Tibial artery (tissue), 4 donors: Measurements from ENCODE around the gene HLA-A.

Experiments used
- DNase-seq, 2 donors: peaks; one replicate each; pipeline ENCODE4 v3.0.0-alpha.2; 2019
- H3K27ac ChIP-seq, 2 donors: fragments of 200-600 bp; sonication (generic) in 1 of 2; 1 replicate in 1 of 2; 2 replicates in 1 of 2; pipeline ENCODE4 v1.5.1; 2018 to 2019; ENCODE audit warnings: mild to moderate bottlenecking in 1 of 2
- H3K27me3 ChIP-seq, 2 donors: fragments of 200-600 bp; sonication (generic) in 1 of 2; one replicate each; pipeline versions ENCODE4 v1.5.1 to v1.6.0; 2016 to 2019
- H3K36me3 ChIP-seq, 3 donors: fragments of 200-600 bp; sonication (generic) in 2 of 3; one replicate each; pipeline ENCODE4 v1.5.1; 2016 to 2019; ENCODE audit warnings: mild to moderate bottlenecking in 2 of 3
- H3K4me1 ChIP-seq, 4 donors: fragments of 200-600 bp; sonication (generic) in 2 of 4; 1 replicate in 3 of 4; 2 replicates in 1 of 4; pipeline ENCODE4 v1.5.1; 2016 to 2019
- H3K4me3 ChIP-seq, 2 donors: fragments of 200-600 bp; sonication (generic) in 1 of 2; 1 replicate in 1 of 2; 2 replicates in 1 of 2; pipeline ENCODE4 v1.5.1; 2018 to 2019; ENCODE audit warnings: mild to moderate bottlenecking in 2 of 2
- H3K9me3 ChIP-seq, 3 donors: fragments of 200-600 bp; sonication (generic) in 1 of 3; one replicate each; pipeline ENCODE4 v1.5.1; 2016 to 2019
- CTCF ChIP-seq, 2 experiments: fragments of 200-600 bp in 1 of 2; fragments of 450-650 bp in 1 of 2; IDR thresholded peaks; one replicate each; pipeline ENCODE4 v1.5.1; 2017 to 2019; ENCODE audit warnings: antibody characterized with exemption in 2 of 2, mild to moderate bottlenecking in 1 of 2, moderate library complexity in 1 of 2
- intact Hi-C: fragments of 100-400 bp; cut with DNase I; formaldehyde crosslinking; loops from one replicate; pipeline ENCODE4 v1.15.0; 2023; ENCODE audit warnings: low total_unique reads

The HLA-A gene

GRCh38 chr6:29948277-29948676 is 5.9 kb downstream of the HLA-A start:
- H3K36me3 ChIP-seq = peaks cover 0 to 8% (median 0%) of the 10 kb centered on the region in 3 donors
- H3K4me3 ChIP-seq = no peak overlapping the region
- TF ChIP-seq CTCF (IDR thresholded peaks at IDR 0.05) = no peak
- intact Hi-C loops = no loop called here
- no peaks in the 10 kb centered on the region for H3K27me3 ChIP-seq
- DNase-seq = no peak
- no peaks in the 10 kb centered on the region for H3K9me3 ChIP-seq
- no peak overlapping the region for H3K27ac ChIP-seq
- peaks cover 0 to 15% (median 4%) of the 10 kb centered on the region in 4 donors for H3K4me1 ChIP-seq

GRCh38 chr6:29949934-29950333 is 7.6 kb downstream of the HLA-A start:
- no peak overlapping the region for H3K4me3 ChIP-seq
- H3K27me3 ChIP-seq = no peaks in the 10 kb centered on the region
- TF ChIP-seq CTCF (IDR thresholded peaks at IDR 0.05) = no peak
- peaks cover 0 to 14% (median 0%) of the 10 kb centered on the region in 4 donors for H3K4me1 ChIP-seq
- H3K27ac ChIP-seq = no peak overlapping the region
- no peaks in the 10 kb centered on the region for H3K9me3 ChIP-seq
- H3K36me3 ChIP-seq = peaks cover 0 to 8% (median 0%) of the 10 kb centered on the region in 3 donors
- DNase-seq = no peak
- intact Hi-C loops = no loop called here

DNA sequence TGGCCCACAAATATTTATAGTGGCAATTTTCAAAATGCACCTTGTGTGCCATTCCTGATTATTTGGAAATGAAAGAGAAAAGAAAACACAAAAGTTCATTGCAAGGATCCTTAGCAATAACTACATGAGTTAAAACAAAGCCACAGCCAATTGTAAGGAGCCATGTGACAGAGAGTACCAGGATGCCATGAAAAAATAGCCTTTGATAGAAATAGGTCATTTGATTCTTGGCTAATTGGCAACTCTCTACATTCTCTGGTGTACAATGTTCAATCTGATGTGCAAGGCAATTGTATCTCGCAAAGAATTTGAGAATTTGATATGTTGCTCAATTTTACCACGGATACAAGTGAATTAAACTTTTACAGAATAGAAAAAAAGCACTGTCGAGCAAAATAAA is 9.6 kb downstream of the HLA-A start:
- peaks cover 0 to 8% (median 0%) of the 10 kb centered on the region in 3 donors for H3K36me3 ChIP-seq
- H3K4me1 ChIP-seq = peaks cover 0 to 14% (median 0%) of the 10 kb centered on the region in 4 donors
- no peak for TF ChIP-seq CTCF (IDR thresholded peaks at IDR 0.05)
- H3K27me3 ChIP-seq = no peaks in the 10 kb centered on the region
- intact Hi-C loops = no loop called here
- no peak overlapping the region for H3K27ac ChIP-seq
- H3K4me3 ChIP-seq = no peak overlapping the region
- no peak for DNase-seq
- no peaks in the 10 kb centered on the region for H3K9me3 ChIP-seq

GRCh38 chr6:29953001-29953441 is 10.7 kb downstream of the HLA-A start:
- no peaks in the 10 kb centered on the region for H3K9me3 ChIP-seq
- intact Hi-C loops = no loop called here
- DNase-seq = no peak
- H3K4me3 ChIP-seq = no peak overlapping the region
- no peak overlapping the region for H3K27ac ChIP-seq
- H3K36me3 ChIP-seq = peaks cover 0 to 5% (median 0%) of the 10 kb centered on the region in 3 donors
- no peaks in the 10 kb centered on the region for H3K27me3 ChIP-seq
- TF ChIP-seq CTCF (IDR thresholded peaks at IDR 0.05) = no peak
- peaks cover 0 to 14% (median 0%) of the 10 kb centered on the region in 4 donors for H3K4me1 ChIP-seq

DNA sequence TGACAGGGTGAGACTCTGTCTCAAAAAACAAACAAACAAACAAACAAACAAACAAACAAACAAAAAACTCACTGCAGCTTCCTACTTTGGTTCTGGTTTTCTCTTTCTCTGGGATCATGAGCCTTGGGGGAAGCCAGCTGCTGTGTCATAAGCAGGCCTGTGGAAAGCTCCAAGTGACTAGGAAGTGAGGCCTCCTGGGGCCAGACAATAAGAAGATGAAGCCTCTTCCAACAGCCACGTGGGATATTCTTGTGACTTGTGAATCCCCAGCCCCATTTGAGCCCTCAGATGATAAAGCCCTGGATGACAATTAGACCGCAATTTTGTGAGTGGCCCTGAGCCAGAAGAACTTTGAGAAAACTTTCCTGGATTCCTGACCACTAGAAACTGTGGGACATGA is 11.4 kb downstream of the HLA-A start:
- TF ChIP-seq CTCF (IDR thresholded peaks at IDR 0.05) = no peak
- intact Hi-C loops = no loop called here
- H3K9me3 ChIP-seq = no peaks in the 10 kb centered on the region
- no peaks in the 10 kb centered on the region for H3K27me3 ChIP-seq
- H3K27ac ChIP-seq = no peak overlapping the region
- no peaks in the 10 kb centered on the region for H3K36me3 ChIP-seq
- H3K4me1 ChIP-seq = peaks cover 0 to 14% (median 0%) of the 10 kb centered on the region in 4 donors
- no peak overlapping the region for H3K4me3 ChIP-seq
- no peak for DNase-seq

GRCh38 chr6:29954272-29954671 is 11.9 kb downstream of the HLA-A start:
- peaks cover 0 to 14% (median 0%) of the 10 kb centered on the region in 4 donors for H3K4me1 ChIP-seq
- H3K27ac ChIP-seq = no peak overlapping the region
- no peaks in the 10 kb centered on the region for H3K36me3 ChIP-seq
- no peak for DNase-seq
- no peak for TF ChIP-seq CTCF (IDR thresholded peaks at IDR 0.05)
- no peaks in the 10 kb centered on the region for H3K27me3 ChIP-seq
- H3K4me3 ChIP-seq = no peak overlapping the region
- intact Hi-C loops = no loop called here
- H3K9me3 ChIP-seq = no peaks in the 10 kb centered on the region
